Measurements from ENCODE around the gene ASCC3.

The ASCC3 gene

GRCh38 chr6:100614933-100615332, 266.2 kb downstream of the ASCC3 start:
- Histone ChIP-seq H2AFZ (no peak overlapping the region), H3K27ac (no peak overlapping the region), H3K79me2 (no peaks in the 10 kb centered on the region), H3K36me3 (ENCODE audit: control insufficient read depth, insufficient read depth, low read length) (no peaks in the 10 kb centered on the region), H3K4me3 (ENCODE audit: low read depth, low read length) (no peak overlapping the region), H3K9ac (no peak overlapping the region), H3K9me3 (ENCODE audit: control insufficient read depth, low read length) (no peaks in the 10 kb centered on the region), H3K4me2 (ENCODE audit: low read length) (no peak overlapping the region), H3K4me1 (no peaks in the 10 kb centered on the region), H3K27me3 (ENCODE audit: control insufficient read depth, insufficient read depth, low read length) (no peaks in the 10 kb centered on the region)
- no peak for TF ChIP-seq CTCF (IDR thresholded peaks at IDR 0.05)

GRCh38 chr6:100614386-100614785, 266.7 kb downstream of the ASCC3 start:
- H3K9me3 ChIP-seq (ENCODE audit: control insufficient read depth, low read length), result no peaks in the 10 kb centered on the region
- no peaks in the 10 kb centered on the region for H3K27me3 ChIP-seq (ENCODE audit: control insufficient read depth, insufficient read depth, low read length)
- H3K27ac ChIP-seq, result no peak overlapping the region
- no peak overlapping the region for H3K9ac ChIP-seq
- no peaks in the 10 kb centered on the region for H3K36me3 ChIP-seq (ENCODE audit: control insufficient read depth, insufficient read depth, low read length)
- no peak overlapping the region for H3K4me3 ChIP-seq (ENCODE audit: low read depth, low read length)
- no peaks in the 10 kb centered on the region for H3K4me1 ChIP-seq
- TF ChIP-seq CTCF (IDR thresholded peaks at IDR 0.05), result no peak
- H3K79me2 ChIP-seq, result no peaks in the 10 kb centered on the region
- no peak overlapping the region for H3K4me2 ChIP-seq (ENCODE audit: low read length)
- no peak overlapping the region for H2AFZ ChIP-seq

- Histone ChIP-seq H3K4me1 (no peaks in the 10 kb centered on the region), H3K27me3 (ENCODE audit: control insufficient read depth, insufficient read depth, low read length) (no peaks in the 10 kb centered on the region), H3K9ac (no peak overlapping the region), H3K36me3 (ENCODE audit: control insufficient read depth, insufficient read depth, low read length) (no peaks in the 10 kb centered on the region), H3K79me2 (no peaks in the 10 kb centered on the region), H3K27ac (no peak overlapping the region), H3K4me3 (ENCODE audit: low read depth, low read length) (no peak overlapping the region), H2AFZ (no peak overlapping the region), H3K4me2 (ENCODE audit: low read length) (no peak overlapping the region), H3K9me3 (ENCODE audit: control insufficient read depth, low read length) (no peaks in the 10 kb centered on the region)
- no peak for TF ChIP-seq CTCF (IDR thresholded peaks at IDR 0.05)
These were observed 267.5 kb downstream of the ASCC3 start for GRCh38 chr6:100613656-100614055.

GRCh38 chr6:100612094-100612493, 269.0 kb downstream of the ASCC3 start:
- Histone ChIP-seq H3K27ac (no peak overlapping the region), H3K9ac (no peak overlapping the region), H3K27me3 (ENCODE audit: control insufficient read depth, insufficient read depth, low read length) (no peaks in the 10 kb centered on the region), H3K4me3 (ENCODE audit: low read depth, low read length) (no peak overlapping the region), H3K4me2 (ENCODE audit: low read length) (no peak overlapping the region), H3K79me2 (no peaks in the 10 kb centered on the region), H3K4me1 (no peaks in the 10 kb centered on the region), H3K36me3 (ENCODE audit: control insufficient read depth, insufficient read depth, low read length) (no peaks in the 10 kb centered on the region), H2AFZ (no peak overlapping the region), H3K9me3 (ENCODE audit: control insufficient read depth, low read length) (no peaks in the 10 kb centered on the region)
- TF ChIP-seq CTCF (IDR thresholded peaks at IDR 0.05), result no peak

GRCh38 chr6:100599088-100599770, 281.9 kb downstream of the ASCC3 start:
- Histone ChIP-seq H2AFZ (no peak overlapping the region), H3K9ac (no peak overlapping the region), H3K27ac (no peak overlapping the region), H3K4me1 (no peaks in the 10 kb centered on the region), H3K27me3 (ENCODE audit: control insufficient read depth, insufficient read depth, low read length) (no peaks in the 10 kb centered on the region), H3K36me3 (ENCODE audit: control insufficient read depth, insufficient read depth, low read length) (no peaks in the 10 kb centered on the region), H3K79me2 (no peaks in the 10 kb centered on the region), H3K4me2 (ENCODE audit: low read length) (no peak overlapping the region), H3K9me3 (ENCODE audit: control insufficient read depth, low read length) (no peaks in the 10 kb centered on the region), H3K4me3 (ENCODE audit: low read depth, low read length) (no peak overlapping the region)
- no peak for TF ChIP-seq CTCF (IDR thresholded peaks at IDR 0.05)
